GM21529 (cell line): ENCODE results near the gene GRB10.
A peak's percentile ranks its signal among the peaks of the same experiment; 100 is the strongest.

ENCODE experiments used
- ATAC-seq: cut with Tn5 transposase; IDR thresholded peaks from one replicate; pipeline ENCODE4 v1.9.1; 2021; ENCODE audit not compliant: unreplicated experiment

The GRB10 gene

DNA sequence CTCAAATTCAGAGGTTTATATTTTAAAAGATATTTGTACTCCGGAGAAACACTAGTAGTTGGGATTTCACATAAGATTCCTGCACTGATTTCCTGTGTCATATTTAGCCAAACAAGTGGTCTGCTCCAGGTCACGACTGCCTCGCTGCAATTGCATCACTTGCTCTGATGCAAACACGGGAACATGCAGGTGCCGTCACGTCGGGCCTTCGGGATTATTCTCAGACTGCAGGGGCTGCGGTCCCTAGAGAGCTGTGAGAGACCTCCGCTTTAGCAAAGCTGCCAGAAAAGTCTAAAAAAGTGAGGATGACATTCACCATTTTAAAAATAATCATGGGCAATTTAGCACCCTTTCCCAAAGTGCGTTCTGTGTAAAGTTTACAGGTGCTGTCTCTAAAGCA is 124.0 kb downstream of the GRB10 start:
- no peak for ATAC-seq

GRCh38 chr7:50657912-50658311 is 124.8 kb downstream of the GRB10 start:
- ATAC-seq, result no peak

DNA sequence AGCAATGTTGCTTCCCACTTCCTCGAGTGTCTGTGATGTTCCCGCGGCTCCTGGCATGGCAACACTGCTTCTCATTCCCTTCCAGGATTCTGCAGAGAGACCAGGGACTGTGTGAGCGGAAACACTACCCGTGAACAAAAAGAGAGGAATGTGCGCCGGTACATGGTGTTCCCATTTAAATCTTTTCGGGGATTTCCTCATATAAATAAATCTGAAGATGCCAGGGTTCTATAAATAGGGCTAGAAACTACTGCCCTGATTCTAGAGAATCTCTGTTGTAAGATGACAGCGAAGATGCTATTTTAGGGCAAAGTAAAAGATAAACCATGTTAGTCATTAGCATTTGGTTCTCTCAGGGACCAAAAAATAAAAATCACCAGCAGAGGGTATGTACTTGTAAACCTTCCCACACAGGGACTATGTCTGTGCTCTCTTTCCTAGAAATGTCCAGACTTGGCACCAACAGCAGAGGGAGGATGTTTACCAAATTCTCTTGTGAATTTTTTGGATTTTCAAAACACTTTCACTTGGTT is 125.3 kb downstream of the GRB10 start:
- ATAC-seq, result no peak

DNA sequence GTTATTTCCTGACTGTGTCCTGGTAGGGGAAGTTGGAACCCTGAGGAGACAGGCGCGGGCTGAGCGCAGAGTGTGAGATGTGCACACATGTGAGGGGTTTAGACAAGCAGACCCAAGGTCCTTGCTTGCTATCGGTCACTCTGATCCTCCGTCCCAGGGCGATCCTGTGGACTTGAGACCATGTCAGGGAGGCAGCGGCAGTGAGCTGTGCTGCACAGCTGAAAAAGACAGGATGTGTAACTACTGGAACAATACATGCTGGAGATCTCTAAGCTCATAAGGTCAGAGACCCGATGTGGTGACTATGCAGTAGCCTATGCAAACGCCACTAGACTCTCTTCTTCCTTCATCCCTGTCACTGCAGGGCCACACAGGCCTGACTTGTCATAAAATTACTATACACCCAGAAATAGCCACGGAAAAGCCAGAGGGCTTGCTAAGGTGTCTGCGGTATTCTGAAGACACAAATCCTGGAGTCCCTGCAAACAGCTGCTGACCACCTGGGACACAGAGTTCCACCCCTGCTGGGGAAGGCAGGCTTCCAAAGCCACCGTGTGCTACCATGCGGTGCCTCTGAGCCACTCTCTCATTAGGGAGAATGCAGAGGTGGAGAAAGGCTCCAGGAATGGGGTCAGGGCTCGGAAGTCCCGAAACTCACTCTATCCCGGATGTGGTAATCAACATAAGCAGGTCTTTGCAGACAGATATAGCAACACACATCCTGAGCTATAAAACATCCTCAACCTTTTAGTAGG is 126.4 kb downstream of the GRB10 start:
- no peak for ATAC-seq

DNA sequence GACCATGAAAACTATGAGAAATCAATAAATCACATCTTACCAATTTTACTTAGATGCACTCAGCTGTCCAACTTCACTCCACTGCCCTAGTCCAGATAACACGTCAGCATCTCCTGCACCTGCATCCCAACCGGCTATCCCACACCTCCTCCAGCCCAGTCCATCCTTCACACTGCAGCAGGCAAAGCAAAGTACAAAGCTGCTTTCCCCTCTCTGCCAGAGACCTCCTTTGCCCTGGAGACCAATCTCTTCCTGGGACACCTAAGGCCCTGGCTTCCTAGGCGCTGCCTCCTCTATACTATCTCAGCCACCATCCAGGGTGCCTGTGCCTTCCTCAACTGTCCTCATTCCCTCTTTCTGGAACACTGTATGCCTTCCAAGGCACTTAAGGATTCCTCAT is 127.2 kb downstream of the GRB10 start:
- no peak for ATAC-seq

GRCh38 chr7:50655020-50655419 is 127.7 kb downstream of the GRB10 start:
- no peak for ATAC-seq

- ATAC-seq, result no peak
These were observed 128.7 kb downstream of the GRB10 start for GRCh38 chr7:50653981-50654425.

GRCh38 chr7:50653126-50653864 is 129.4 kb downstream of the GRB10 start:
- no peak for ATAC-seq

GRCh38 chr7:50652400-50653125 is 130.1 kb downstream of the GRB10 start:
- ATAC-seq, result no peak

- ATAC-seq, result peak; percentile 50
These were observed 131.3 kb downstream of the GRB10 start for GRCh38 chr7:50651271-50651989.

DNA sequence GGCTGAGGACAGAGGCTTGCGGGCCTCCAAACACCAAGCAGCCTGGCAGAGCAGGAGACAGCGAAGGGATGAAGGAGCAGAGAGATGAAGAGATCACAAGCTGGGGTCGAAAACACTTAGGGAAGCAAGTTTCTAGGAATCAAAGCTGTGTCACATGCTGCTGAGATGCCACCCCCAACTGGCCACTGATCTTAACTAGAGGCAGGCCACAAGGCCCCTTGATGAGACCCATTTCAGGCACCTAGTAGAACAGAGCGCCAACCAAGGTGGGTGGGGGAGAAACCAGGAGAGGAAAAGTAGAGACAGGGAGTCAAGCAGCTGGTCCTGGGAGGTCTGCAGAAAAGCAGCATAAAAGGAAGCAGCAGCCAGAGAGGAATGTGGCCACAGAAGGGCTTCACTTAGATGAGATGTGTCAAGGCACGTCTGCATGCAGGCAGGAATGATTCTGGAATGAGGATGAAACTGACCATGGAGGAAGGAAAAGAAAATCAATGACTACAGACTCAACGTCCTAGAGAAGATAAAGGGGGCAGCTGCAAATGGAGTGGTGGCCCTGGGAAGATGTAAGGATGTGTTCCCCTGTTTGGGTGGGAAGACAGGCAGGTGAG is 132.5 kb downstream of the GRB10 start:
- ATAC-seq, result no peak

DNA sequence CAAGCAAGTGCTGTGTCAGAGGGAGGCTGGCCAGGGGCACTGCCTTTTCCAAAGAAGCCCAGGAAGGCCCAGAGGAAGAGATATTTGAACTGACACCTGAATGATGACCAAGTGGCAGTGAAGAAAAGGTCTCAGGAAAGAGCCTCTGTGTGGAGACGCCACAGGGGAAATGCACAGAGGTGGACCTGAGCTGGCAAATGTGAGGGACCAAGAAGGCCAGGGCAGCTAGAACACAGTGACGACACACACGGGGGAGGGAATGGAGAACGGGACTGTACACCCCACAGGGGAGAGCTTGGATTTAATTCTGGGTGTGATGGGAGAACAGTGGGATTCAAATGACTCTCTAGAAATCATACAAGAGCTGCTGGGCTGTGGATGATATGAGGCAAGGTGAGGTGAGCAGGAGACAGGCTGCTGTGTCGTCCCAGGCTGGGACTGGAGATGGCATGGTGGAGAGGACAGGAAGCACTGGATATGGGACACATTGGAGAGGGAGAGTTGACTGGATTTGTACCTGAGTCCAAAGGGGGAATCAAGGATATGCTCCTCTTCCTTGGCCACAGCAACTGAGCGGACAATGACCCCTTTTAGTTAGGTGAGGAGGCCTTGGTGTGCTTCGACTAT is 133.3 kb downstream of the GRB10 start:
- ATAC-seq, result no peak

GRCh38 chr7:50648570-50649169 is 134.0 kb downstream of the GRB10 start:
- no peak for ATAC-seq

GRCh38 chr7:50648076-50648475 is 134.6 kb downstream of the GRB10 start:
- no peak for ATAC-seq

GRCh38 chr7:50647286-50647980 is 135.3 kb downstream of the GRB10 start:
- no peak for ATAC-seq

GRCh38 chr7:50646069-50646468 is 136.6 kb downstream of the GRB10 start:
- ATAC-seq, result no peak

- ATAC-seq, result no peak
These were observed 137.5 kb downstream of the GRB10 start for GRCh38 chr7:50645186-50645585.

DNA sequence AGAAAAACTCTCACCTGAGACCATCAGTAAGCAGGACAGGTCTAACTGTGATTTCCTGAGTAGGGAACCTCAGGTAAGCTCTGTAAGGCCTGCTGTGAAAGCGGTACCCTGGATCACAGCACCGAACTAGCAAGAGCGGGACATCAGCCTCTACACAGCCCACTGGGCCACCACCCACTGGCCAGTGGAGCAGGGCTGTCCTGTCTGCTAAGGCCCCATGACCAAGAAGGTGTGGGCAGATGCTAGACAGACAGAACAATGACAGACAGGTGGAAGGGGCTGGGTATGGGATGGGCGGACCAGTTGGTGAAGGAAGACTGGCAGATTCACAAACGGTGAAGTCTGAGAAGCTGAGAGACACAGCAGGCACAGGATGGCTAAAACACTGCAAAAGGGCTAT is 138.1 kb downstream of the GRB10 start:
- ATAC-seq, result no peak

GRCh38 chr7:50644114-50644513 is 138.6 kb downstream of the GRB10 start:
- no peak for ATAC-seq
